ENCODE measurements around the gene CDH6.

The CDH6 gene

GRCh38 chr5:31324842-31325241 is 131.4 kb downstream of the CDH6 start:
- H3K79me2 ChIP-seq, result no peaks in the 10 kb centered on the region
- no peak overlapping the region for H3K4me3 ChIP-seq (ENCODE audit: low read depth, low read length)
- no peak overlapping the region for H3K4me2 ChIP-seq (ENCODE audit: low read length)
- no peaks in the 10 kb centered on the region for H3K4me1 ChIP-seq
- H2AFZ ChIP-seq, result no peak overlapping the region
- no peaks in the 10 kb centered on the region for H3K27me3 ChIP-seq (ENCODE audit: control insufficient read depth, insufficient read depth, low read length)
- no peak overlapping the region for H3K9ac ChIP-seq
- TF ChIP-seq, protein P1, sequence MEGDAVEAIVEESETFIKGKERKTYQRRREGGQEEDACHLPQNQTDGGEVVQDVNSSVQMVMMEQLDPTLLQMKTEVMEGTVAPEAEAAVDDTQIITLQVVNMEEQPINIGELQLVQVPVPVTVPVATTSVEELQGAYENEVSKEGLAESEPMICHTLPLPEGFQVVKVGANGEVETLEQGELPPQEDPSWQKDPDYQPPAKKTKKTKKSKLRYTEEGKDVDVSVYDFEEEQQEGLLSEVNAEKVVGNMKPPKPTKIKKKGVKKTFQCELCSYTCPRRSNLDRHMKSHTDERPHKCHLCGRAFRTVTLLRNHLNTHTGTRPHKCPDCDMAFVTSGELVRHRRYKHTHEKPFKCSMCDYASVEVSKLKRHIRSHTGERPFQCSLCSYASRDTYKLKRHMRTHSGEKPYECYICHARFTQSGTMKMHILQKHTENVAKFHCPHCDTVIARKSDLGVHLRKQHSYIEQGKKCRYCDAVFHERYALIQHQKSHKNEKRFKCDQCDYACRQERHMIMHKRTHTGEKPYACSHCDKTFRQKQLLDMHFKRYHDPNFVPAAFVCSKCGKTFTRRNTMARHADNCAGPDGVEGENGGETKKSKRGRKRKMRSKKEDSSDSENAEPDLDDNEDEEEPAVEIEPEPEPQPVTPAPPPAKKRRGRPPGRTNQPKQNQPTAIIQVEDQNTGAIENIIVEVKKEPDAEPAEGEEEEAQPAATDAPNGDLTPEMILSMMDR (IDR thresholded peaks at IDR 0.05), result no peak
- H3K27ac ChIP-seq, result no peak overlapping the region
- no peaks in the 10 kb centered on the region for H3K9me3 ChIP-seq (ENCODE audit: control insufficient read depth, low read length)
- no peaks in the 10 kb centered on the region for H3K36me3 ChIP-seq (ENCODE audit: control insufficient read depth, insufficient read depth, low read length)

DNA sequence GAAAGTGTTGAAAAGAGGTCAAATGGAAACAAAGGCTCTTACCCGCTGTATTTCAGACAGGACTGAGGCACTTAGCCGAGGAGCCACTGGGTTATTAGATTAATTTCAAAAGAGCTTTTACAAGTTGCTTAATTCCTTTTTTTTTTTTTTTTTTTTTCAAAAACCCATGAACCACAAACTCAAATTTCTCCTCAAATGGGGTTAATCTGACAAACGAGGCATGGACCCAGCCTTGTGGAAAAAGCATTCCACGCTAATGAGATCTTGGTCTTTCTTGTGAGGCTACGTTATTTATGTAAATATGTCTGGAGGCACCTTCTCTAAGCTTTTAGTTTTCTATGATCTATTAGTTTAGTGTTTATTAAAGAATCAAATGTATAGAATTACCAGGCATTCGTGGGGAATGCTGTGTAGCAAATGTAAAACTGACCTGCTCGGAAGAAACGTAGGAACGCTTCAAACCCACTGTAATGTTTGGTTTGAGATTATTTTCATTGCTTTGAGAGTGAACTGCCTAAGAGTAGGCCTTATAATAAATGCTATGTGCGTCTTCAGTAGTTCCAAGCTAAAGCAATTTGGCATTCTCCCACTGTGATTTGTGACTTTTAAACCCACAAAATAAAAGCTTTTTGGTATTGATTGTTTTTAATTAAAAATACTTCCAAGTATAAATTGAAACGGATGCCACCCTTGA is 134.7 kb downstream of the CDH6 start:
- no peak overlapping the region for H3K4me2 ChIP-seq (ENCODE audit: low read length)

GRCh38 chr5:31329715-31330114 is 136.2 kb downstream of the CDH6 start:
- Histone ChIP-seq H3K79me2 (no peaks in the 10 kb centered on the region), H3K27me3 (ENCODE audit: control insufficient read depth, insufficient read depth, low read length) (no peaks in the 10 kb centered on the region), H3K9ac (no peak overlapping the region), H3K27ac (no peak overlapping the region), H2AFZ (no peak overlapping the region), H3K9me3 (ENCODE audit: control insufficient read depth, low read length) (no peaks in the 10 kb centered on the region), H3K4me2 (ENCODE audit: low read length) (no peak overlapping the region), H3K4me1 (no peaks in the 10 kb centered on the region), H3K4me3 (ENCODE audit: low read depth, low read length) (no peak overlapping the region), H3K36me3 (ENCODE audit: control insufficient read depth, insufficient read depth, low read length) (no peaks in the 10 kb centered on the region)
- TF ChIP-seq, protein P1 (IDR thresholded peaks at IDR 0.05), result no peak

More for the DNA sequence above, 134.7 kb downstream of the CDH6 start:
- Histone ChIP-seq H3K36me3 (ENCODE audit: control insufficient read depth, insufficient read depth, low read length) (no peaks in the 10 kb centered on the region), H3K79me2 (no peaks in the 10 kb centered on the region), H3K27me3 (ENCODE audit: control insufficient read depth, insufficient read depth, low read length) (no peaks in the 10 kb centered on the region), H3K9me3 (ENCODE audit: control insufficient read depth, low read length) (no peaks in the 10 kb centered on the region), H2AFZ (no peak overlapping the region), H3K4me1 (no peaks in the 10 kb centered on the region), H3K27ac (no peak overlapping the region), H3K9ac (no peak overlapping the region), H3K4me3 (ENCODE audit: low read depth, low read length) (no peak overlapping the region)
- TF ChIP-seq, protein P1 (IDR thresholded peaks at IDR 0.05), result no peak

DNA sequence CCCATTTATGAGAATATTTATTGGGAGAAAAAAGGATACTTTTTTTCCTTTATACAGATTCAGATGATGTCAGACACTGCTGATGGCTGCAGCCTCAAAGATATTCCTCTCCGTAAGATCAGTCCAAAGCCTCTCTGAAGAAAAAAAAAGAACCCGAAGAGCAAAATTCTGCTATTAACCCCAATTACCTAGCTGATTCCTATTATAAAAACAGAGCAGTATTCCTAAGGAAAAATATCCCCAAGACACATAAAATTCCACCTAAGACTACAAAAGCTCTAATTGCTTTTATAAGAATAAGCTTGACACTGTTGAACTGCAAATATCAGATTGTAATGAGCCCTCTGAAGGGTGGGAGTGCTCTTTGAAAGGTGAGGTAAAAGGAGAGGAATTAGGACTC is 138.7 kb downstream of the CDH6 start:
- Histone ChIP-seq H3K4me1 (no peaks in the 10 kb centered on the region), H2AFZ (no peak overlapping the region), H3K79me2 (no peaks in the 10 kb centered on the region), H3K4me3 (ENCODE audit: low read depth, low read length) (no peak overlapping the region), H3K4me2 (ENCODE audit: low read length) (no peak overlapping the region), H3K9ac (no peak overlapping the region), H3K9me3 (ENCODE audit: control insufficient read depth, low read length) (no peaks in the 10 kb centered on the region), H3K27ac (no peak overlapping the region), H3K36me3 (ENCODE audit: control insufficient read depth, insufficient read depth, low read length) (no peaks in the 10 kb centered on the region), H3K27me3 (ENCODE audit: control insufficient read depth, insufficient read depth, low read length) (no peaks in the 10 kb centered on the region)
- TF ChIP-seq, protein P1 (IDR thresholded peaks at IDR 0.05), result no peak

DNA sequence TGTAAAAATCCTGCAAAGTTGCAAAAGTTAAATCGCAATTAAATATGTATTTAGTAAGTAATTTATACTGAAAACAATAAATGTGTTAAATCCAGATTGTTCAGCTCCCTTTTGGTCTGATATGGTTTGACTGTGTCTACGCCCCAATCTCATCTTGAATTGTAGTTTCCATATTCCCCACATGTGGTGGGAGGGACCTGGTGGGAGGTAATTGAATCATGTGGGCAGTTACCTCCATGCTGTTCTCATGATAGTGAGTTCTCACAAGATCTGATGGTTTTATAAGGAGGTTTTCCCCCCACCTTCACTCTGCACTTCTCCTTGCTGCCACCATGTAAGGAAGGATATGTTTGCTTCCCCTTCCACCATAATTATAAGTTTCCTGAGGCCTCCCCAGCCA is 140.0 kb downstream of the CDH6 start:
- TF ChIP-seq, protein P1 (IDR thresholded peaks at IDR 0.05), result no peak
- Histone ChIP-seq H3K79me2 (no peaks in the 10 kb centered on the region), H3K9me3 (ENCODE audit: control insufficient read depth, low read length) (no peaks in the 10 kb centered on the region), H3K4me1 (no peaks in the 10 kb centered on the region), H2AFZ (no peak overlapping the region), H3K4me2 (ENCODE audit: low read length) (no peak overlapping the region), H3K36me3 (ENCODE audit: control insufficient read depth, insufficient read depth, low read length) (no peaks in the 10 kb centered on the region), H3K9ac (no peak overlapping the region), H3K27ac (no peak overlapping the region), H3K27me3 (ENCODE audit: control insufficient read depth, insufficient read depth, low read length) (no peaks in the 10 kb centered on the region), H3K4me3 (ENCODE audit: low read depth, low read length) (no peak overlapping the region)

Measured in parathyroid adenoma (tissue), 2 donors.